PC-9 (cell line): ENCODE measurements around the gene NCF4. TPM values are rescaled to one million over a fixed set of nuclear protein-coding genes. Genes with fewer than 3 reads are reported as not detected.

ENCODE experiments used
- BruUV-seq: library from RNA; stranded (reverse); fragments of 400-500 nt; replicated peaks from 2 replicates; lab custom pipeline; 2021; lab: Mats Ljungman, UMichigan
- CTCF ChIA-PET: fragments of 300-600 bp; sonication (Branson Sonifier 250); formaldehyde crosslinking; loops from one replicate; lab custom pipeline; 2022; ENCODE audit warnings: antibody characterized with exemption; lab: Charles Lee
- POLR2A ChIA-PET: fragments of 300-600 bp; sonication (Branson Sonifier 250); formaldehyde crosslinking; loops from one replicate; lab custom pipeline; 2022; ENCODE audit warnings: antibody characterized with exemption; ENCODE audit not compliant: unreplicated experiment; lab: Charles Lee
- DNase-seq, 2 experiments: peaks; one replicate each; pipeline versions ENCODE4 v3.0.0 to v3.0.0-alpha.2; 2015 to 2022; ENCODE audit warnings: mixed read lengths in 1 of 2
- H2AFZ ChIP-seq: fragments of 200-600 bp; sonication (generic); 2 replicates; pipeline ENCODE4 v1.8.1; 2017; ENCODE audit warnings: antibody characterized with exemption
- H3F3A ChIP-seq: fragments of 200-600 bp; sonication (generic); 2 replicates; pipeline ENCODE4 v1.8.1; 2017; ENCODE audit warnings: antibody characterized with exemption, mild to moderate bottlenecking, low read depth; ENCODE audit not compliant: insufficient read depth
- H3K27ac ChIP-seq: fragments of 200-600 bp; sonication (generic); 2 replicates; pipeline ENCODE4 v1.6.1; 2016; ENCODE audit warnings: mixed run types
- H3K27me3 ChIP-seq: fragments of 200-600 bp; sonication (generic); 2 replicates; pipeline ENCODE4 v1.6.1; 2016; ENCODE audit warnings: low read depth, mixed run types; ENCODE audit not compliant: insufficient read depth
- H3K36me3 ChIP-seq: fragments of 200-600 bp; sonication (generic); 2 replicates; pipeline ENCODE4 v1.6.1; 2016; ENCODE audit warnings: low read depth, mixed run types
- H3K4me1 ChIP-seq: fragments of 200-600 bp; sonication (generic); replicated peaks from 2 replicates; pipeline ENCODE4 v1.6.1; 2016; ENCODE audit warnings: mixed run types; ENCODE audit not compliant: insufficient read depth
- H3K4me2 ChIP-seq: fragments of 200-600 bp; sonication (generic); 2 replicates; pipeline ENCODE4 v1.6.1; 2017; ENCODE audit warnings: mixed run types
- H3K4me3 ChIP-seq: fragments of 200-600 bp; sonication (generic); 2 replicates; pipeline ENCODE4 v1.6.1; 2016; ENCODE audit warnings: mixed run types
- H3K79me2 ChIP-seq: fragments of 200-600 bp; sonication (generic); 2 replicates; pipeline ENCODE4 v1.6.1; 2017; ENCODE audit warnings: low read depth, mixed run types
- H3K9me2 ChIP-seq: fragments of 200-600 bp; sonication (generic); 2 replicates; pipeline ENCODE4 v1.8.1; 2017; ENCODE audit warnings: mild to moderate bottlenecking; ENCODE audit not compliant: insufficient read depth
- H3K9me3 ChIP-seq: fragments of 200-600 bp; sonication (generic); 2 replicates; pipeline ENCODE4 v1.8.1; 2016; ENCODE audit warnings: low read depth; ENCODE audit not compliant: insufficient read depth
- H4K20me1 ChIP-seq: fragments of 200-600 bp; sonication (generic); 2 replicates; pipeline ENCODE4 v1.8.1; 2017; ENCODE audit not compliant: insufficient read depth
- EZH2 ChIP-seq: fragments of 200-600 bp; sonication (generic); IDR thresholded peaks from 2 replicates; pipeline ENCODE4 v1.8.0; 2017; ENCODE audit warnings: antibody characterized with exemption, low read depth
- intact Hi-C: fragments of 100-400 bp; cut with micrococcal nuclease; formaldehyde crosslinking; loops from one replicate; pipeline ENCODE4 v1.10.0; 2022; ENCODE audit not compliant: unreplicated experiment
- total RNA-seq: library from RNA; stranded (reverse); gene quantifications from 2 replicates; pipeline ENCODE4 v1.2.3, GENCODE V29; 2021
- TF ChIP-seq, protein P1 (sequence below): fragments of 200-600 bp; sonication (generic); conservative IDR thresholded peaks from 2 replicates; pipeline ENCODE4 v1.6.1; 2017; ENCODE audit warnings: mixed run types, antibody characterized with exemption, mild to moderate bottlenecking, moderate library complexity

The NCF4 gene
- total RNA-seq, 1 experiment from 2014 or later, result 3.9 TPM

DNA sequence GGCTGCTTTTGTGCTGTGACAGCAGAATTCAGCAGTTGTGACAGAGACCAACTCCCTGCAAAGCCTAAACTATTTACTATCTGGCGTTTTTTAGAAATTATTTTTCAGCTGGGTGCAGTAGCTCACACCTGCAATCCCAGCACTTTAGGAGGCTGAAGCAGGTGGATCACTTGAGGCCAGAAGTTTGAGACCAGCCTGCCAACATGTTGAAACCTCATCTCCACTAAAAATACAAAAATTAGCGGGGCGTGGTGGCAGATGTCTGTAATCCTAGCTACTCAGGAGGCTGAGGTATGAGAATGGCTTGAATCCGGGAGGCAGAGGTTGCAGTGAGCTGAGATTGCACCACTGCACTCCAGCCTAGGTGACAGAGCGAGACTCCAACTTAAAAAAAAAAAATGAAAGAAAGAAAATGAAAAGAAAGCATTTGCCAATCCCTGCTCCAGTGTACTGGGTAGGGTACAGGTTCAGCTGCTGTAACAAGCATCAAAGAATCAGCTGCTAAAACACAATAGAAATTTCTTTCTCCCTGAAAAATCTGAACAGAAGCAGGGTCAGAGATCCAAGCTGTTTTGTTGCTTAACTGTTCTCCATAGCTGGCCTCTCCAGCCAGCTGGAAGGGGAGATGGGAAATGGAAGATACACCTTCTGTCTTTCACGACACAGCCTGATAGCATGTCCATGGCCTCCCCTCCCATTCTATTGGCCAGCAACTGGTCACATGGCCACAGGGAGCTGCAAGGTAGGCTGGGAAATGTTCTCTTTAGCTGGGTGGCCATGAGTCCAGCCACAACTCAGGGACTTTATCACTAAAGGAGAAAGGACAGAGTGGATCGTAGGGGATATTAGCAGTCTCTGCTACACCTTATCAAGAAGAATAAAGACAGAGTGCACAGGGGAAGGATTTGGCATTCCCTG lies 8.5 kb upstream of the NCF4 start:
- Histone ChIP-seq H3K79me2 (no peaks in the 10 kb centered on the region), H3K4me1 (no peaks in the 10 kb centered on the region; the same call in 1 of the 2 replicates), H2AFZ (no peak overlapping the region), H4K20me1 (no peaks in the 10 kb centered on the region), H3K9me2 (no peaks in the 10 kb centered on the region), H3K27ac (no peak overlapping the region), H3F3A (no peaks in the 10 kb centered on the region; the same call in 1 of the 2 replicates), H3K27me3 (no peaks in the 10 kb centered on the region), H3K36me3 (no peaks in the 10 kb centered on the region), H3K4me3 (no peak overlapping the region), H3K9me3 (no peaks in the 10 kb centered on the region), H3K4me2 (no peak overlapping the region)
- no peak for DNase-seq
- intact Hi-C loops, result no loop called here
- CTCF ChIA-PET, result interaction anchor here (0.5 to 1.4 kb wide), 3 partner anchors 71 to 125 kb away, joined by 3 to 6 read pairs (median 5); no protein-coding TSS in a partner anchor
- POLR2A ChIA-PET, result interaction anchor here (0.6 to 0.7 kb wide), 2 partner anchors 256 to 876 kb away, joined by 5 to 12 read pairs; no protein-coding TSS in a partner anchor
- no TSS peak for BruUV-seq
- TF ChIP-seq EZH2, result no peak
- TF ChIP-seq, protein P1, sequence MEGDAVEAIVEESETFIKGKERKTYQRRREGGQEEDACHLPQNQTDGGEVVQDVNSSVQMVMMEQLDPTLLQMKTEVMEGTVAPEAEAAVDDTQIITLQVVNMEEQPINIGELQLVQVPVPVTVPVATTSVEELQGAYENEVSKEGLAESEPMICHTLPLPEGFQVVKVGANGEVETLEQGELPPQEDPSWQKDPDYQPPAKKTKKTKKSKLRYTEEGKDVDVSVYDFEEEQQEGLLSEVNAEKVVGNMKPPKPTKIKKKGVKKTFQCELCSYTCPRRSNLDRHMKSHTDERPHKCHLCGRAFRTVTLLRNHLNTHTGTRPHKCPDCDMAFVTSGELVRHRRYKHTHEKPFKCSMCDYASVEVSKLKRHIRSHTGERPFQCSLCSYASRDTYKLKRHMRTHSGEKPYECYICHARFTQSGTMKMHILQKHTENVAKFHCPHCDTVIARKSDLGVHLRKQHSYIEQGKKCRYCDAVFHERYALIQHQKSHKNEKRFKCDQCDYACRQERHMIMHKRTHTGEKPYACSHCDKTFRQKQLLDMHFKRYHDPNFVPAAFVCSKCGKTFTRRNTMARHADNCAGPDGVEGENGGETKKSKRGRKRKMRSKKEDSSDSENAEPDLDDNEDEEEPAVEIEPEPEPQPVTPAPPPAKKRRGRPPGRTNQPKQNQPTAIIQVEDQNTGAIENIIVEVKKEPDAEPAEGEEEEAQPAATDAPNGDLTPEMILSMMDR, result no peak

- Histone ChIP-seq H3K4me2 (no peak overlapping the region), H3K9me3 (no peaks in the 10 kb centered on the region), H3K27me3 (no peaks in the 10 kb centered on the region), H3K79me2 (no peaks in the 10 kb centered on the region), H3K36me3 (no peaks in the 10 kb centered on the region), H2AFZ (peak overlapping the region; percentile 40), H3F3A (no peaks in the 10 kb centered on the region; the same call in 1 of the 2 replicates), H3K4me3 (no peak overlapping the region), H3K4me1 (no peaks in the 10 kb centered on the region; the same call in 1 of the 2 replicates), H4K20me1 (no peaks in the 10 kb centered on the region), H3K27ac (no peak overlapping the region), H3K9me2 (no peaks in the 10 kb centered on the region)
- TF ChIP-seq, protein P1, result peak; percentile 93
- no peak for TF ChIP-seq EZH2
- peak; percentile 57 to 66 for DNase-seq
- POLR2A ChIA-PET, result interaction anchor here (1.1 kb wide), 1 partner anchor 78 kb away, joined by 6 read pairs; the partner anchor contains the start of gene IFT27
- no TSS peak for BruUV-seq
- CTCF ChIA-PET, result interaction anchor here (0.6 to 1.3 kb wide), 4 partner anchors 97 to 915 kb away, joined by 3 to 5 read pairs (median 4); no protein-coding TSS in a partner anchor
- intact Hi-C loops, result no loop called here
Measured at GRCh38 chr22:36853407-36854099, 7.3 kb upstream of the NCF4 start.

GRCh38 chr22:36855478-36855877 lies 5.3 kb upstream of the NCF4 start:
- Histone ChIP-seq H3K79me2 (no peaks in the 10 kb centered on the region), H3K9me2 (no peaks in the 10 kb centered on the region), H3K9me3 (no peaks in the 10 kb centered on the region), H3K27me3 (no peaks in the 10 kb centered on the region), H3K4me1 (no peaks in the 10 kb centered on the region; the same call in none of the 2 replicates), H3K36me3 (no peaks in the 10 kb centered on the region), H3K4me2 (no peak overlapping the region), H3K27ac (no peak overlapping the region), H3F3A (no peaks in the 10 kb centered on the region; the same call in 1 of the 2 replicates), H4K20me1 (no peaks in the 10 kb centered on the region), H2AFZ (no peak overlapping the region), H3K4me3 (no peak overlapping the region)
- POLR2A ChIA-PET, result no interaction called here
- DNase-seq, result no peak
- BruUV-seq, result no TSS peak
- intact Hi-C loops, result loop anchor here (5.0 kb wide), 2 partner anchors 187 to 342 kb away; no protein-coding TSS in a partner anchor
- CTCF ChIA-PET, result interaction anchor here (0.5 to 1.3 kb wide), 8 partner anchors 16 to 325 kb away, joined by 3 to 8 read pairs (median 6); no protein-coding TSS in a partner anchor
- TF ChIP-seq, protein P1, result no peak
- TF ChIP-seq EZH2, result no peak
